ENCODE measurements around the gene LIMS1. TPM values are rescaled to one million over a fixed set of nuclear protein-coding genes. Genes with fewer than 3 reads are reported as not detected.
A peak's percentile ranks its signal among the peaks of the same experiment; 100 is the strongest.

Gene LIMS1
- polyA plus RNA-seq, 4 donors: 8.3 to 51.4 (median 21.7) TPM

DNA sequence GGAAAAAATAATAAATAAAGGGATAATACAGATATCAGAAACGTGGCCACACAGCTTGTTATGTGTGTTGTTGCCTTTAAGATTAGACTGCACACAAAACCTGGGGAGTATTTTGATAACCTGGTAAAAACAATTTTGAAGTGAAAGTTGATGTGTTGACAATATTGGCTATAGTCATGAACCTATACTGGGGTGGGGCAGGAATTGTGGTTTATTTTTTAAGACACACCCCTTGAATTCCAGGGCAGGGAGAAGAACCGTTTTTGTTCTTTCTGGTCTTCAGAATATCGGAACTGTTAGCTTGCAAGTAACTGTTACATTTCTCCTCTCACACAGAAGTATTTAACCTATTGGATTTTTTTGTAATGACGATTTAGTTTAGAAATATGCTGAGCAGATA lies 80.4 kb downstream of the LIMS1 start:
- FAIRE-seq (no peak), DNase-seq (no peak)
- H3K4me3 ChIP-seq (ENCODE audit: low read depth in 1 of 3, low read length in 3 of 3): no peak overlapping the region
- no peaks in the 10 kb centered on the region for H3K27me3 ChIP-seq (ENCODE audit: control insufficient read depth in 3 of 3, insufficient read depth in 3 of 3, low read length in 3 of 3)
- WGBS, 3 donors: 61 to 70% (median 67%) methylated on average over 4 of the region's 4 CpGs
- H3K36me3 ChIP-seq (ENCODE audit: control insufficient read depth in 3 of 3, insufficient read depth in 2 of 3, low read depth in 1 of 3, low read length in 3 of 3): peaks cover 0 to 17% (median 0%) of the 10 kb centered on the region in 3 donors
- H3K4me1 ChIP-seq (ENCODE audit: control insufficient read depth in 3 of 3, insufficient read depth in 2 of 3, low read depth in 1 of 3, low read length in 2 of 3): peaks cover 0 to 12% (median 8%) of the 10 kb centered on the region in 3 donors
- no peak overlapping the region for H3K27ac ChIP-seq (ENCODE audit: low read depth in 1 of 3, low read length in 2 of 3)
- no peaks in the 10 kb centered on the region for H3K9me3 ChIP-seq (ENCODE audit: control insufficient read depth in 2 of 2, insufficient read depth in 1 of 2, low read depth in 1 of 2, low read length in 1 of 2)

DNA sequence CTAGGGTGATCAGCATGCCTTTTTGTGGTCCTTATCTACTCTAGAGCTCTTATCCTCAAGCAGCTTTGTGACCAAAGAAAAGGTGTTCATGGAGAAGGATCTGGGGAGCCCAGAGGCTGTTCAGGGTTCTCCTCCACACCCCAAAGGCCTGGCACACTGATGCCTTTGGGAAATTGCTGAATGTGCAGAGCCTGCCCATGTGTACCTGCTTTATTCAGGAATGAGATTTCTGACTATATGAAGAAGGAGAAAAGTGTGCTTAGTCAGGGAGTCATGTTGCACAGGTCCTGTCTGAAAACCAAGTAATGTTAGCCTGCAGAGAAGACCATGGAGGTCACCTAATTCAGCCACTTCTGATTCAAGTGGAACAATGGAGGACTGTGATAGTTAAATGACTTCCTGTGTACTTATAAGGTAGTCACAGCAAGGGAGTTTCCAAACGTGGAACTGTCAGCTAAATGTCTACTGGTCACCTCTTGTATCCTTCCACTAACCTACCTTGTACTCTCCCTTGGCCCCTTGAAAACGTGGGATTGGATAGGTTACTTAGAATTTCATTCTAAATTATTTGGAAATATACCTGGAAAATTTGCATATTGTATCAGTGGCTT lies 81.3 kb downstream of the LIMS1 start:
- 46 to 58% (median 57%) methylated on average over 2 of the region's 2 CpGs for WGBS, 3 donors
- FAIRE-seq: no peak

DNA sequence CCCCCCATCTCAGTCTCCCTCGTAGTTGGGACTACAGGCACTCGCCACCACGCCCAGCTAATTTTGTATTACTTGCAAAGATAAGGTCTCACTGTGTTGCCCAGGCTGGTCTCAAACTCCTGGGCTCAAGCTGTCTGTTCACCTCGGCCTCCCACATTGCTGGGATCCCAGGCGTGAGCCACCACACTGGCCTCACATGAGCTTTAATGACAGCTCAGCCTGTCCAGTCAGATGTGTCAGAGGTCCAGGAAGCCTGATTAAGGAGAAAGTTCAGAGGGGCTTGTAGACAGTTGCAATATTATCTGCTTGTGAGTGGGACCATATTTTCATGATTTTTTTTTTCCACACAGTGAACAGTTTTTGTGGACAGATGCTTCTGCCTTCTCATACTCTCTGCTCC lies 82.0 kb downstream of the LIMS1 start:
- Histone ChIP-seq H3K36me3 (ENCODE audit: control insufficient read depth in 3 of 3, insufficient read depth in 2 of 3, low read depth in 1 of 3, low read length in 3 of 3) (peaks cover 0 to 17% (median 0%) of the 10 kb centered on the region in 3 donors), H3K4me3 (ENCODE audit: low read depth in 1 of 3, low read length in 3 of 3) (no peak overlapping the region), H3K9me3 (ENCODE audit: control insufficient read depth in 2 of 2, insufficient read depth in 1 of 2, low read depth in 1 of 2, low read length in 1 of 2) (no peaks in the 10 kb centered on the region), H3K27ac (ENCODE audit: low read depth in 1 of 3, low read length in 2 of 3) (no peak overlapping the region), H3K27me3 (ENCODE audit: control insufficient read depth in 3 of 3, insufficient read depth in 3 of 3, low read length in 3 of 3) (no peaks in the 10 kb centered on the region), H3K4me1 (ENCODE audit: control insufficient read depth in 3 of 3, insufficient read depth in 2 of 3, low read depth in 1 of 3, low read length in 2 of 3) (peaks cover 0 to 18% (median 15%) of the 10 kb centered on the region in 3 donors)
- DNase-seq (no peak), FAIRE-seq (no peak)
- 77 to 90% (median 89%) methylated on average over 5 of the region's 5 CpGs for WGBS, 3 donors

More for the DNA sequence above, 81.3 kb downstream of the LIMS1 start:
- H3K36me3 ChIP-seq (ENCODE audit: control insufficient read depth in 3 of 3, insufficient read depth in 2 of 3, low read depth in 1 of 3, low read length in 3 of 3): peaks cover 0 to 17% (median 0%) of the 10 kb centered on the region in 3 donors
- no peak for DNase-seq
- H3K27ac ChIP-seq (ENCODE audit: low read depth in 1 of 3, low read length in 2 of 3): peak overlapping the region in 1 of 3 donors; percentile 0
- H3K4me1 ChIP-seq (ENCODE audit: control insufficient read depth in 3 of 3, insufficient read depth in 2 of 3, low read depth in 1 of 3, low read length in 2 of 3): peaks cover 0 to 13% (median 10%) of the 10 kb centered on the region in 3 donors
- no peaks in the 10 kb centered on the region for H3K9me3 ChIP-seq (ENCODE audit: control insufficient read depth in 2 of 2, insufficient read depth in 1 of 2, low read depth in 1 of 2, low read length in 1 of 2)
- H3K27me3 ChIP-seq (ENCODE audit: control insufficient read depth in 3 of 3, insufficient read depth in 3 of 3, low read length in 3 of 3): no peaks in the 10 kb centered on the region
- no peak overlapping the region for H3K4me3 ChIP-seq (ENCODE audit: low read depth in 1 of 3, low read length in 3 of 3)

DNA sequence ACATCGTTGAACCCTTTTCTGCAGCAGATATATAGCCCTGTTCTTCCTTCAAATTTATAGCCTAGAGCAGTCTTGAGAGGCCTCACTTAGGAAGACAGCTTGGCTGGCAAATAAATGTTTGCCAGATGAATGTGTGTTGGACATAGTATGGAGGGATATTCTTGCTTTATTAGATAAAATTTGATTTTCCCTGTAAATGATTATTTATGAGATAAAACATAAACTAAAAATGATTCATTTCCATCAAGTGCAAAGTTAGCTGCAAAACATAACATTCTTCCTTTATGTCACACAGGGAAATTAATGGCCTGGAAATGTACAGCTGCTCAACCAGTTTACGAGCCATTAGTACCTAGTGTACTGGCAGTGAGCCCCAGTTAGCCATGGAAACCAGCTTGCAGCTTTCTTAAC lies 82.5 kb downstream of the LIMS1 start:
- Histone ChIP-seq H3K36me3 (ENCODE audit: control insufficient read depth in 3 of 3, insufficient read depth in 2 of 3, low read depth in 1 of 3, low read length in 3 of 3) (peaks cover 0 to 17% (median 0%) of the 10 kb centered on the region in 3 donors), H3K4me3 (ENCODE audit: low read depth in 1 of 3, low read length in 3 of 3) (no peak overlapping the region), H3K27me3 (ENCODE audit: control insufficient read depth in 3 of 3, insufficient read depth in 3 of 3, low read length in 3 of 3) (no peaks in the 10 kb centered on the region), H3K27ac (ENCODE audit: low read depth in 1 of 3, low read length in 2 of 3) (no peak overlapping the region), H3K9me3 (ENCODE audit: control insufficient read depth in 2 of 2, insufficient read depth in 1 of 2, low read depth in 1 of 2, low read length in 1 of 2) (no peaks in the 10 kb centered on the region), H3K4me1 (ENCODE audit: control insufficient read depth in 3 of 3, insufficient read depth in 2 of 3, low read depth in 1 of 3, low read length in 2 of 3) (peaks cover 0 to 18% (median 15%) of the 10 kb centered on the region in 3 donors)
- FAIRE-seq: no peak
- WGBS, 3 donors: 40 to 44% (median 40%) methylated on average over 2 of the region's 2 CpGs
- DNase-seq: no peak

DNA sequence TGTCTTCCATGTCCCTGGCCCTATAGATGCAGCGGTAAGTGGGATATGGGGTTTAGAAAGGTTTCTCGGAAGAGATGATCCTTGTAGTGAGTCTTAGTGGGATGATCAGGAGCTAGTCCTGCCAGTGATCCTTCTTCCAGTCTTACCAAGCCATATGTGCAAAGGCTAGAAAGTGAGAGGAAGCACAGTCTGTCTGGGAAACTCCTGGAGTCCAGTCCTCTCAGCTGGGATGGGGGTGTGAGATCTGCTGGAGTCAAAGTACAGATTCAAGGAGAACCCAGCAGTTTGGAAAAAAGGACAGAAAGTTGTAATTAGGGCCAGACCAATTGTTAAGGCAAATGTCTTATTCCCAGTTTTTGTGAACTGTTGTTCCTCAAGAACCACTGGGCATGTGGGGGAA lies 83.3 kb downstream of the LIMS1 start:
- no peak for FAIRE-seq
- DNase-seq: no peak
- no peak overlapping the region for H3K27ac ChIP-seq (ENCODE audit: low read depth in 1 of 3, low read length in 2 of 3)
- H3K9me3 ChIP-seq (ENCODE audit: control insufficient read depth in 2 of 2, insufficient read depth in 1 of 2, low read depth in 1 of 2, low read length in 1 of 2): no peaks in the 10 kb centered on the region
- WGBS, 3 donors: 92 to 96% (median 94%) methylated on average over 2 of the region's 2 CpGs
- peaks cover 0 to 15% (median 0%) of the 10 kb centered on the region in 3 donors for H3K36me3 ChIP-seq (ENCODE audit: control insufficient read depth in 3 of 3, insufficient read depth in 2 of 3, low read depth in 1 of 3, low read length in 3 of 3)
- H3K27me3 ChIP-seq (ENCODE audit: control insufficient read depth in 3 of 3, insufficient read depth in 3 of 3, low read length in 3 of 3): no peaks in the 10 kb centered on the region
- H3K4me3 ChIP-seq (ENCODE audit: low read depth in 1 of 3, low read length in 3 of 3): no peak overlapping the region
- H3K4me1 ChIP-seq (ENCODE audit: control insufficient read depth in 3 of 3, insufficient read depth in 2 of 3, low read depth in 1 of 3, low read length in 2 of 3): peaks cover 0 to 18% (median 15%) of the 10 kb centered on the region in 3 donors

DNA sequence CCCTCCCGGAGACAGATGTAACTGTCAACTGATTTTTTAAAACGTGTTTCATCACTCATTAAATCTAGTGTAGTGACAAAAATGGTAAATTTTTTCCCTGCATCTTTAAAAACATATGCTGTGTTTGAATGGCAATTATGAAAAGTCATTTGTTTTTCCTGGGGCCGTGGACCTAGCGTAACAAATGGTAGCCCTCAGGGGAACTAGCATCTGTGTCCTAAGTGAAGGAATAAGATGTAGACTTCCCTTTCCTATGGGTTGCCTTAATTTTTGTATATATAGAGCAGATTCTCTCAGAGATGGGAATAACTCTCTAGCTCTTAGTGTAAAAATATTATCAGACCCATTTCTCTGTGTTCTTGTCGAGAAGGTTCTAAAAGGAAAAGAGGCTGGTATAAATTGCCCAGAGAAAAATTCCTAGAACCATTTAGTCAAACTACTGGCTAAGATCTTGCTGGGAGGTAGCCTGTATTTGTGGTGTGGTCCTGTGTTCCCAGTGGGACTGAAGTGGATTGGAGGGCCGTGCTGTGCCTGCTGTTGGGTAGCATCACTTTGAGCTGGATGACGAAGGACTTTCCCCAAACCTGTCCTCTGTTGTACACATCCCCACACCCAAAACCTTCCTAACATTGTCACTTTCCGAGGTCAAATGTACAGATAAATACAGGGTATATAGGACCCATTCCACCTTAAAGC lies 85.8 kb downstream of the LIMS1 start:
- no peak for FAIRE-seq
- DNase-seq: no peak
- no peaks in the 10 kb centered on the region for H3K9me3 ChIP-seq (ENCODE audit: control insufficient read depth in 2 of 2, insufficient read depth in 1 of 2, low read depth in 1 of 2, low read length in 1 of 2)
- 70 to 80% (median 79%) methylated on average over 8 of the region's 8 CpGs for WGBS, 3 donors
- H3K27ac ChIP-seq (ENCODE audit: low read depth in 1 of 3, low read length in 2 of 3): peak overlapping the region; percentile 56 to 61 (median 61)
- H3K27me3 ChIP-seq (ENCODE audit: control insufficient read depth in 3 of 3, insufficient read depth in 3 of 3, low read length in 3 of 3): no peaks in the 10 kb centered on the region
- peaks cover 0 to 4% (median 0%) of the 10 kb centered on the region in 3 donors for H3K36me3 ChIP-seq (ENCODE audit: control insufficient read depth in 3 of 3, insufficient read depth in 2 of 3, low read depth in 1 of 3, low read length in 3 of 3)
- H3K4me1 ChIP-seq (ENCODE audit: control insufficient read depth in 3 of 3, insufficient read depth in 2 of 3, low read depth in 1 of 3, low read length in 2 of 3): peaks cover 0 to 18% (median 13%) of the 10 kb centered on the region in 3 donors
- H3K4me3 ChIP-seq (ENCODE audit: low read depth in 1 of 3, low read length in 3 of 3): no peak overlapping the region

DNA sequence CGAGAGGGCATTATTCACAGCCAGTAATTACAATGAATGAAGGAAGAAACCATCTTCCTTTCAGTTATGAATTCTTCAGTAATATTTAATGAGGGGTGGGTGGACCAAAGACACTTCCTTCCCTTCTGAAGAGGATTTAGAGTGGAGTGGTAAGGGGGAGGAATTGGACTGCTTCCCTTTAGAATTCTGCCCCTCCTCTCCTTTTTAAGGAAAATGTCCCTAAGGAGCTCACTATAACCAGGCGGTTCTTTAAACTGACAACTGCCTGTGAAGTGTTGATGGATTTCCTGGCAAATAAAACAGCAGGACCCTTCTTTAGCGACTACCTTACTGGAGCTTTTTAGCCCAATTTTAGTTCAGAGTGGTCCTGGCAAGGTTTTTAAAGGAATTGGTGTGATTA lies 86.4 kb downstream of the LIMS1 start:
- peaks cover 0 to 18% (median 11%) of the 10 kb centered on the region in 3 donors for H3K4me1 ChIP-seq (ENCODE audit: control insufficient read depth in 3 of 3, insufficient read depth in 2 of 3, low read depth in 1 of 3, low read length in 2 of 3)
- FAIRE-seq: no peak
- WGBS, 3 donors: 55 to 81% (median 67%) methylated on average over 3 of the region's 3 CpGs

DNA sequence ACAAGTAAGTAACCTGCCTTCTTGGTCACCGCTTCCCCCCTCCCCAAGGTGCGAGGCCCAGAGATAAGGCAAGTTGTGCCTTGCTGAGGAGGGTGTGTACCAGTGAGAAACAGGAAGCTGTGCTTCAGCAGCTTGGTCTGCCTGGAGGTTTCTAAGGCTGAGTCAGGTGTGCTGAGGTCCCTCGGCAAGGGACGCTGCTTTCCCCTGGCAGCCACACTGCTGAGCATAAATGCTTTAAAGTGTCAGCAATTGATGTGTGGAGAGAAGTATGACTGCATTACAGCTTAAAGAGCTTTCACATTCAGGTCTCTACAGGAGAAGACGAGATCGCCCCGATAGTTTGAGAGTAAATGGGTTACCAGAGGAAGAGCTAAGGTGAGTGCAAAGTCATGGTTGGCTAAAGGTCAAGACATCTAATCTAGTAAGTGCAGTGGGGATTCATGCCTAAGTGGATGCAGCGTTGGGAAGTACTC lies 86.9 kb downstream of the LIMS1 start:
- DNase-seq (peak; percentile 76 to 85), FAIRE-seq (no peak)
- Histone ChIP-seq H3K9me3 (ENCODE audit: control insufficient read depth in 2 of 2, insufficient read depth in 1 of 2, low read depth in 1 of 2, low read length in 1 of 2) (no peaks in the 10 kb centered on the region), H3K27me3 (ENCODE audit: control insufficient read depth in 3 of 3, insufficient read depth in 3 of 3, low read length in 3 of 3) (no peaks in the 10 kb centered on the region), H3K4me1 (ENCODE audit: control insufficient read depth in 3 of 3, insufficient read depth in 2 of 3, low read depth in 1 of 3, low read length in 2 of 3) (peaks cover 0 to 17% (median 8%) of the 10 kb centered on the region in 3 donors), H3K27ac (ENCODE audit: low read depth in 1 of 3, low read length in 2 of 3) (peak overlapping the region; percentile 56 to 77 (median 61)), H3K4me3 (ENCODE audit: low read depth in 1 of 3, low read length in 3 of 3) (peak overlapping the region in 2 of 3 donors; percentile 8 to 26), H3K36me3 (ENCODE audit: control insufficient read depth in 3 of 3, insufficient read depth in 2 of 3, low read depth in 1 of 3, low read length in 3 of 3) (peaks cover 0 to 3% (median 0%) of the 10 kb centered on the region in 3 donors)
- 3 to 21% (median 7%) methylated on average over 8 of the region's 8 CpGs for WGBS, 3 donors

More for the DNA sequence above, 86.4 kb downstream of the LIMS1 start:
- peak overlapping the region; percentile 56 to 77 (median 61) for H3K27ac ChIP-seq (ENCODE audit: low read depth in 1 of 3, low read length in 2 of 3)
- H3K27me3 ChIP-seq (ENCODE audit: control insufficient read depth in 3 of 3, insufficient read depth in 3 of 3, low read length in 3 of 3): no peaks in the 10 kb centered on the region
- peaks cover 0 to 4% (median 0%) of the 10 kb centered on the region in 3 donors for H3K36me3 ChIP-seq (ENCODE audit: control insufficient read depth in 3 of 3, insufficient read depth in 2 of 3, low read depth in 1 of 3, low read length in 3 of 3)
- no peak for DNase-seq
- no peak overlapping the region for H3K4me3 ChIP-seq (ENCODE audit: low read depth in 1 of 3, low read length in 3 of 3)
- no peaks in the 10 kb centered on the region for H3K9me3 ChIP-seq (ENCODE audit: control insufficient read depth in 2 of 2, insufficient read depth in 1 of 2, low read depth in 1 of 2, low read length in 1 of 2)
